Neural progenitor cell (in vitro differentiated cells): ENCODE measurements around the gene UBE3D. TPM values are rescaled to one million over a fixed set of nuclear protein-coding genes. Genes with fewer than 3 reads are reported as not detected.

ENCODE experiments used
- DNase-seq: peaks from one replicate; pipeline ENCODE4 v3.0.0-alpha.2; 2016; ENCODE audit warnings: low spot score
- H2AFZ ChIP-seq: fragments of 200-600 bp; sonication (generic); replicated peaks from 2 replicates; pipeline ENCODE4 v1.6.1; 2016; ENCODE audit warnings: antibody characterized with exemption
- H3F3A ChIP-seq: fragments of 200-600 bp; sonication (generic); 2 replicates; pipeline ENCODE4 v1.6.1; 2016; ENCODE audit warnings: antibody characterized with exemption, low read depth
- H3K27ac ChIP-seq: fragments of 200-600 bp; sonication (generic); 2 replicates; pipeline ENCODE4 v1.5.1; 2016; ENCODE audit warnings: mild to moderate bottlenecking
- H3K27me3 ChIP-seq: fragments of 200-600 bp; sonication (generic); 2 replicates; pipeline ENCODE4 v1.6.1; 2016; ENCODE audit warnings: mild to moderate bottlenecking, moderate library complexity
- H3K36me3 ChIP-seq: fragments of 200-600 bp; sonication (generic); 2 replicates; pipeline ENCODE4 v1.5.1; 2016
- H3K4me1 ChIP-seq: fragments of 200-600 bp; sonication (generic); 2 replicates; pipeline ENCODE4 v1.6.1; 2016; ENCODE audit warnings: mixed run types
- H3K4me2 ChIP-seq: fragments of 200-600 bp; sonication (generic); 2 replicates; pipeline ENCODE4 v1.6.1; 2016
- H3K4me3 ChIP-seq: fragments of 200-600 bp; sonication (generic); 2 replicates; pipeline ENCODE4 v1.5.1; 2016
- H3K79me2 ChIP-seq: fragments of 200-600 bp; sonication (generic); 2 replicates; pipeline ENCODE4 v1.6.1; 2016; ENCODE audit warnings: low read depth
- H3K9ac ChIP-seq: fragments of 200-600 bp; sonication (generic); 2 replicates; pipeline ENCODE4 v1.6.1; 2016
- H3K9me3 ChIP-seq: fragments of 200-600 bp; sonication (generic); 2 replicates; pipeline ENCODE4 v1.5.1; 2016; ENCODE audit warnings: low read depth
- H4K20me1 ChIP-seq: fragments of 200-600 bp; sonication (generic); 2 replicates; pipeline ENCODE4 v1.6.1; 2016; ENCODE audit warnings: low read depth
- H3K27ac Mint-ChIP-seq: 3 replicates; pipeline ENCODE4 v1.8.0; 2021; ENCODE audit warnings: mixed read lengths
- H3K27me3 Mint-ChIP-seq: 2 replicates; pipeline ENCODE4 v1.8.0; 2022; ENCODE audit warnings: low read depth, mild to moderate bottlenecking, inconsistent platforms, moderate library complexity, mixed read lengths; ENCODE audit not compliant: insufficient read depth
- H3K36me3 Mint-ChIP-seq: 3 replicates; pipeline ENCODE4 v1.8.0; 2021; ENCODE audit warnings: mixed read lengths
- H3K4me1 Mint-ChIP-seq: 3 replicates; pipeline ENCODE4 v1.8.0; 2021; ENCODE audit warnings: mixed read lengths
- H3K4me3 Mint-ChIP-seq: 3 replicates; pipeline ENCODE4 v1.8.0; 2021; ENCODE audit warnings: mild to moderate bottlenecking, moderate library complexity, mixed read lengths
- H3K9me3 Mint-ChIP-seq: 3 replicates; pipeline ENCODE4 v1.8.0; 2020; ENCODE audit warnings: mixed read lengths
- CTCF ChIP-seq: fragments of 200-600 bp; sonication (generic); IDR thresholded peaks from 2 replicates; pipeline ENCODE4 v1.5.1; 2017; ENCODE audit warnings: antibody characterized with exemption, mild to moderate bottlenecking
- EZH2 ChIP-seq: fragments of 200-600 bp; sonication (generic); IDR thresholded peaks from 2 replicates; pipeline ENCODE4 v1.6.1; 2017; ENCODE audit warnings: antibody characterized with exemption, mild to moderate bottlenecking, moderate library complexity
- EZH2phosphoT487 ChIP-seq: fragments of 200-600 bp; sonication (generic); IDR thresholded peaks from 2 replicates; pipeline ENCODE4 v1.6.1; 2017; ENCODE audit warnings: antibody characterized with exemption
- total RNA-seq: library from RNA; depleted of rRNA; stranded (reverse); fragments of >200 nt; gene quantifications from 2 replicates; pipeline ENCODE4 v1.2.3, GENCODE V29; 2015; ENCODE audit warnings: low replicate concordance

The UBE3D gene
- total RNA-seq, 1 donor from 2014 or later = 86.3 TPM

GRCh38 chr6:83108378-83108777 is 42.7 kb upstream of the UBE3D start:
- Mint-ChIP-seq H3K36me3 (peaks cover 16% of the 10 kb centered on the region), H3K4me1 (no peaks in the 10 kb centered on the region), H3K4me3 (no peak overlapping the region), H3K9me3 (no peaks in the 10 kb centered on the region), H3K27me3 (no peaks in the 10 kb centered on the region), H3K27ac (no peak overlapping the region)
- Histone ChIP-seq H3K27me3 (no peaks in the 10 kb centered on the region), H3K4me2 (no peak overlapping the region), H3K36me3 (peaks cover 11% of the 10 kb centered on the region), H3K27ac (no peak overlapping the region), H3K9me3 (no peaks in the 10 kb centered on the region), H3K4me3 (no peak overlapping the region), H3F3A (no peaks in the 10 kb centered on the region), H2AFZ (no peak overlapping the region), H3K79me2 (no peaks in the 10 kb centered on the region), H3K9ac (no peak overlapping the region), H4K20me1 (no peaks in the 10 kb centered on the region), H3K4me1 (no peaks in the 10 kb centered on the region)
- no peak for DNase-seq
- TF ChIP-seq EZH2 = no peak
- TF ChIP-seq CTCF = no peak
- no peak for TF ChIP-seq EZH2phosphoT487

GRCh38 chr6:83098589-83098988 is 32.9 kb upstream of the UBE3D start:
- no peaks in the 10 kb centered on the region for H3K9me3 ChIP-seq
- TF ChIP-seq EZH2 = no peak
- no peak for TF ChIP-seq EZH2phosphoT487
- no peak for TF ChIP-seq CTCF
- no peaks in the 10 kb centered on the region for H3F3A ChIP-seq
- peaks cover 5% of the 10 kb centered on the region for H4K20me1 ChIP-seq
- no peak overlapping the region for H3K27ac ChIP-seq
- H3K4me1 ChIP-seq = no peaks in the 10 kb centered on the region
- no peak for DNase-seq
- H3K9ac ChIP-seq = no peak overlapping the region
- H2AFZ ChIP-seq = no peak overlapping the region
- Mint-ChIP-seq H3K4me3 (no peak overlapping the region), H3K27me3 (no peaks in the 10 kb centered on the region), H3K4me1 (no peaks in the 10 kb centered on the region), H3K27ac (no peak overlapping the region), H3K36me3 (peaks cover 11% of the 10 kb centered on the region), H3K9me3 (no peaks in the 10 kb centered on the region)
- H3K4me2 ChIP-seq = no peak overlapping the region
- no peaks in the 10 kb centered on the region for H3K27me3 ChIP-seq
- H3K79me2 ChIP-seq = peaks cover 13% of the 10 kb centered on the region
- peaks cover 9% of the 10 kb centered on the region for H3K36me3 ChIP-seq
- no peak overlapping the region for H3K4me3 ChIP-seq

- no peak overlapping the region for H3K27ac Mint-ChIP-seq
- Histone ChIP-seq H3K9ac (no peak overlapping the region), H3K4me1 (no peaks in the 10 kb centered on the region), H3K79me2 (peaks cover 18% of the 10 kb centered on the region), H4K20me1 (peaks cover 5% of the 10 kb centered on the region), H3K27me3 (no peaks in the 10 kb centered on the region), H3K36me3 (peaks cover 9% of the 10 kb centered on the region), H3K9me3 (no peaks in the 10 kb centered on the region), H3F3A (no peaks in the 10 kb centered on the region), H3K4me3 (no peak overlapping the region), H3K27ac (no peak overlapping the region), H3K4me2 (no peak overlapping the region), H2AFZ (no peak overlapping the region)
- DNase-seq = no peak
- H3K4me3 Mint-ChIP-seq = no peak overlapping the region
- peaks cover 7% of the 10 kb centered on the region for H3K36me3 Mint-ChIP-seq
- H3K27me3 Mint-ChIP-seq = no peaks in the 10 kb centered on the region
- TF ChIP-seq EZH2phosphoT487 (no peak), EZH2 (no peak), CTCF (no peak)
- H3K4me1 Mint-ChIP-seq = no peaks in the 10 kb centered on the region
- no peaks in the 10 kb centered on the region for H3K9me3 Mint-ChIP-seq
Observed at GRCh38 chr6:83097675-83098074, 32.0 kb upstream of the UBE3D start.

GRCh38 chr6:83097204-83097603 is 31.6 kb upstream of the UBE3D start:
- Mint-ChIP-seq H3K36me3 (peaks cover 7% of the 10 kb centered on the region), H3K4me3 (no peak overlapping the region), H3K4me1 (no peaks in the 10 kb centered on the region), H3K27me3 (no peaks in the 10 kb centered on the region), H3K9me3 (no peaks in the 10 kb centered on the region), H3K27ac (no peak overlapping the region)
- no peak overlapping the region for H3K27ac ChIP-seq
- H2AFZ ChIP-seq = no peak overlapping the region
- no peak for DNase-seq
- H3K4me1 ChIP-seq = no peaks in the 10 kb centered on the region
- H3K9me3 ChIP-seq = no peaks in the 10 kb centered on the region
- no peak overlapping the region for H3K4me3 ChIP-seq
- TF ChIP-seq CTCF = no peak
- TF ChIP-seq EZH2 = no peak
- no peak for TF ChIP-seq EZH2phosphoT487
- no peak overlapping the region for H3K9ac ChIP-seq
- H3K27me3 ChIP-seq = no peaks in the 10 kb centered on the region
- H3F3A ChIP-seq = no peaks in the 10 kb centered on the region
- peaks cover 9% of the 10 kb centered on the region for H3K36me3 ChIP-seq
- H3K79me2 ChIP-seq = peaks cover 18% of the 10 kb centered on the region
- no peak overlapping the region for H3K4me2 ChIP-seq
- H4K20me1 ChIP-seq = peaks cover 5% of the 10 kb centered on the region
